Thyroid gland (tissue), 4 donors: Measurements from ENCODE around the gene CGAS.

Source experiments
- CTCF ChIP-seq, 6 experiments: fragments of 200-600 bp in 3 of 6; fragments of 450-650 bp in 3 of 6; sonication (generic) in 3 of 6; IDR thresholded peaks; one replicate each; pipeline ENCODE4 v1.5.1; 2016 to 2019; ENCODE audit warnings: antibody characterized with exemption in 6 of 6, mild to moderate bottlenecking in 2 of 6, inconsistent platforms in 1 of 6, moderate library complexity in 1 of 6
- POLR2A ChIP-seq, 2 donors: fragments of 450-650 bp; IDR thresholded peaks; one replicate each; pipeline ENCODE4 v1.6.1; 2017; ENCODE audit warnings: antibody characterized with exemption in 2 of 2, mild to moderate bottlenecking in 2 of 2, moderate library complexity in 1 of 2

DNA sequence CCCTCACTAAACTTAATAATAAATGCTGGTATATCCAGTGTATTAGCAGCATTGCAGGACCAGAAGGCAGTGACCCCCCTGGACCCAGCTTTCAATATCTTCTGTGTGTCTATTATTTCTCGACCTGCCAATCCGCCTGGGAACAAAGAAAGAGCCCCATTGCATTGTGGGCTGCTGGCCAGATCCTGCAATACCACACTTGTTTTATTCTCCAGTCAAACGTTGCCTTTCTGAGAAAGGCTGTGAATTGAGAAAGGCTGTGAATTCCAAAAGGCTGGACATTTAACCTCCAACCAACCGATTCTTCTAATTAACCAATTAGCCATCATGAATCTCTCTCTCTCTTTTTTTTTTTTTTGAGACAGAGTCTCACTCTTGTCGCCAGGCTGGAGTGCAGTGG lies 8.0 kb upstream of the CGAS start:
- TF ChIP-seq POLR2A (IDR thresholded peaks at IDR 0.05) = no peak
- no peak for TF ChIP-seq CTCF (IDR thresholded peaks at IDR 0.05)
